HG02610 (cell line): ENCODE data around the gene MAP2K5.
"Not testable (repeated sequence)": the region's sequence is repeated elsewhere in the genome, so short reads cannot be mapped to it uniquely, and the experiment has no call there.

Experiments
- ATAC-seq: cut with Tn5 transposase; IDR thresholded peaks from one replicate; pipeline ENCODE4 v1.9.1; 2021; ENCODE audit warnings: mild to moderate bottlenecking, moderate library complexity; ENCODE audit not compliant: unreplicated experiment

Gene MAP2K5

DNA sequence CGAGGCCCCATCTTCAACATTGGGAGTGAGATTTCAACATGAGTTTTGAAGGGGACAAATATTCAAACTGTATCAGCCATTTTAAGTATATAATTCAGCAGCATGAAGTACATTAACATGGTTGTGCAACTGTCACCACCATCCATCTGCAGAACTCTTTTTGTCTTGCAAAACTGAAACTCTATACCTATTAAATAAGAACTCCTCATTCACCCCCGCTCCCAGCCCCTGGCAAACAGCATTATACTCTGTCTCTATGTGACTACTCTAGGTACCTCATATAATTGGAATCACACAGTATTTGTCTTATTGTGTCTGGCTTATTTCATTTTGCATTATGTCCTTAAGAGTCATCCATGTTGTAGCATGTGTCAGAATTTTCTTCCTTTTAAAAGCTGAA lies 110.1 kb downstream of the MAP2K5 start:
- ATAC-seq: no peak

DNA sequence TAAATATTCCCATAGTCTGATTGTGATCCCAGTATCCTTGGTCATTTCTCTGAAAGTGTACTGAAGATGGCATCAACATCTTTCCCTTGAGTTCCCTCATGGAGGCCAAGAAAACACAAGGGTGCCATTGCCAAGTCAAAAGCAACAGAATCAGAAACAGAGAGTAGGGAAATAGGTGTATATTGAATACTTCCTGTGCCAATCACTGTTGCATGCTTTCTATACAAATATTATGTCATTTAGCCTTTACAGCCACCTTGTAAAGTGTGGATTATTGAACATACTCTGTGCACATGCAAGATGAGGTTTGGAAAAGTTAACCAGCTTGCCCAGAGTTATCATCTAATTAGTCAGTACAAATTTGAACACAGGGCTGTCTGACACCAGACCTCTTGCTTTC lies 117.9 kb downstream of the MAP2K5 start:
- no peak for ATAC-seq

DNA sequence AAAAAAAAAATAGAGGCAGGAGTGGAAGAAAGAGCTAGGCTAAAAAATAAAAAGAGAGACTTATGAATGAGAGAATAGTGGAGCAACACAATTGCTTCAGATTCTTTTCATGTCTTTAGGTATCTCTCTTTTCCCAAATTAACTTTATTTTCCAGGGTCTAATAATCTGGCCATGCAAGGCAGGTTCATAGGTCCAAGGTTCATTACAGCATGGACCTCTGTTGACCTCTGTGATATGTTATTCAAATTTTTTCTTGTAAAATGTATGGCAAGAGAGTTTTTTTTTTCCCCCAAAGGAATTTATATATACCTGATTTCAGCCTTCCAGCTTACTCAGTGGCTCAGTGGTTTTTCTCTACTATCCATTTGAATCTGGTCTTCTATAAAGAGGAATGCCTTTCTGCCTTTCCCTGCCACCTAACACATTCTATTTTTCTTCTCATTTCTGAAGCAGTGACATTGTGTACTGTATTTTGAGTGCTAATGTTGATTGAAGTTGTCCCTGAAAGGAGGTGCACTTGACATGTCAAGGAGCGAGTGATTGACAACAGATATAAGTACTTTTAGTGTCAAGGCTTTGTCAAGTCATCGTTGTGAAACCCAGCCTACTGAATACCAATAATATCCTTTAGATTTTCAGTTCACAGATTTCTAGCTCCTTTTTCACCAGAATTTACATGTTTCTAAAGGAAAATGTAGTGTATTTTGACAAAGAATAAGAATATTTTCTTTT lies 118.5 kb downstream of the MAP2K5 start:
- no peak for ATAC-seq

DNA sequence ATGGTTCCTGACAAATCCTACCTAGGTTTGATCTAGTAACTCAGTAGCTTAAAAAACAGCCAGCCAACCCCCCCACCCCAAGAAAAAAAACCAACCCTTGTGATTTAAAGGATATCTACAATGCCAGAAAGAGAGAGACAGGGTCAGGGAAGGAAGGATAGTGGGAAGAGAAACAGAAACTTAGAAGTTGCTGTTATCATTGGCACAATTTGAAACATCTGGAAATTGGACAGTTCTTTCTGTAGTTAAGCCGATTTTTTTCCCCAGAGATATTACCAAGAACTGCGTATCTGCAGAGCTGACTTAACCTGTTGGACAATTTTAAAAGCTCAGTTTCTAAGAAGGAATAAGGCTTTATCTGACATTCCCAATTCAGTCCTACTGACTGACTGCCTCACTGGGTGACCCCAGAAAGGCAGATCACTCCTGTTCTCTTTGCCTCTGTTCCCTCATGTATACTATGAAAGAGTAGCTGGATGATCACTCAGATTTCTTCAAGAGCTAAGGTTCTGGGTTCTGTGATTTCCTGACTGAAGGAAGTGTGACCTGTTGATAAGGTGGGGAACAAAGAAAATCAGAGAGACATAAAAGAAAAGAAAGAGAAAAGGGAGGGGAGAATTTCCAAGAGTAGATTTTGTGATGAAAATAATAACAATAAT lies 128.3 kb downstream of the MAP2K5 start:
- no peak for ATAC-seq

DNA sequence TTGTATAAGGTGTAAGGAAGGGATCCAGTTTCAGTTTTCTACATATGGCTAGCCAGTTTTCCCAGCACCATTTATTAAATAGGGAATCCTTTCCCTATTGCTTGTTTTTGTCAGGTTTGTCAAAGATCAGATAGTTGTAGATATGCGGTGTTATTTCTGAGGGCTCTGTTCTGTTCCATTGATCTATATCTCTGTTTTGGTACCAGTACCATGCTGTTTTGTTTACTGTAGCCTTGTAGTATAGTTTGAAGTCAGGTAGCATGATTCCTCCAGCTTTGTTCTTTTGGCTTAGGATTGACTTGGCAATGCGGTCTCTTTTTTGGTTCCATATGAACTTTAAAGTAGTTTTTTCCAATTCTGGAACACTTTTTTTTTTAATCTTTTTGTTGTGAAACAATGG lies 130.3 kb downstream of the MAP2K5 start:
- ATAC-seq: not testable (repeated sequence)

DNA sequence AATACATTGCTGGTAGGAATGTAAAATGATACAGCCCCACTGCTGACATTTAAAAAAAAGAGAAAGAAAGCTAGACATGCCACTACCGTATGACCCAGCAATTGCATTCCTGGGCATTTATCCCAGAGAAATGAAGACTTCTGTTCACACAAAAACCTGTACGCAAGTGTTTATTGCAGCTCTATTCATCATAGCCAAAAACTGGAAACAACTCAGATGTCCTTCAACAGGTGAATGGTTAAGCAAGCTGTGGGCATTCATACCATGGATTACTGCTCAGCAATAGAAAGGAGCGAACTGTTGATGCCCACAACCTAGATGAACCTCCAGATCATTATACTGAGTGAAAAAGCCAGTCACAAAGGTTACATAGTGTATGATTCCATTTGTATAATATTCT lies 132.5 kb downstream of the MAP2K5 start:
- no peak for ATAC-seq

DNA sequence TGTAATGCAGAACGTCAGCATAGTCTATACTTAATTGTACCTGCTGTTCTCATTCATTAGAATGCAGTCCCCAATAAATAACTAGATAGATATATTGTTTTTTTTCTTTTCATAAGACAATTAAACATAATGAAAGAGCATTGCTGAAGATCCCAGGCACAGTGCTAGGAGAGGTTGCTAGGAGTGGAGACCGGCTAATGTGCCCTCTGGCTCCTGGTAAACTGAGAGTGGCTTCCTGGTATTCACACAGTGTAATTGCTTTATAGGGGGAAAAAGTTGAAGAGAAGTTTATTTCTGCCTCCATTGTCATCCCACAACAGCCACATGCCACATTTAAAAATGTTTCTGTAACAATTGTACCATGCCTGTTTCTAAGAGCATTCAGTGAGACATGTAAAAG lies 135.6 kb downstream of the MAP2K5 start:
- no peak for ATAC-seq

DNA sequence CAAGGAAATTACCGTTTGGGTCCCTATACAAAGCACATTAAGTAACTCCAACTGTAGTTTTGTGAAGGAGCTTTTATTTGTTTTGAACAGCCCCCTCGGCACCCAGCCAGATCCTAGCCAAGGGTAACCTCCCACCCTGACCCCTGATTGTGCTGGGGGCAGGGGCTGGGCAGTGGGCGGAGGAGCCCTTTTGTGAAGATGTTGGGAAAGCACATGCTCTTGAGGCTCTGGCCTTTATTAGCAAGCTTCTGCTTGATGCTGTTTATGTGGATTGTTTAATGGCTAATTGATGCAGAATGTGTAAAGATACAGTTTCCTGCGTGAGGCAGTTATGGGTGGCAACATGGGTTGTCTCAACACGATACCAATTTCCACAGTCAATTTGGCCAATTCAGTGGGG lies 136.5 kb downstream of the MAP2K5 start:
- ATAC-seq: no peak

DNA sequence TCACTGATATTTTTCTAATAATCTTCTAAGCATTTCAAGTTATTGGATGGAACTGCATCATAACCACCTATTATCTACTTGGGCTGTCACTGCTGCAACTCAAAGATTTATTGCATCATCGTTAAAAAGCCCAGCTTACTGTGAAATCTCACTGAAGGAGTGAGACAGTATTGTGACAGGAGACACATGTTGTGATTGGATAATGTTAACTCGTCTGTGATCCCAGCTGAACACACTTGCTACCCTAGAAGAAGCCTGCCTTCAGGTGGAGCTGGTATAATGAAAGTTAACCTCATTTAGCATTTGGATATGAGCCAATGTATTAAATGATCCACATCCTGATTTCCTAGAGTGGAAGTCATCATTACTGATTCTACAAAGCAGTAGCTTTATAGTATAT lies 138.1 kb downstream of the MAP2K5 start:
- ATAC-seq: no peak

DNA sequence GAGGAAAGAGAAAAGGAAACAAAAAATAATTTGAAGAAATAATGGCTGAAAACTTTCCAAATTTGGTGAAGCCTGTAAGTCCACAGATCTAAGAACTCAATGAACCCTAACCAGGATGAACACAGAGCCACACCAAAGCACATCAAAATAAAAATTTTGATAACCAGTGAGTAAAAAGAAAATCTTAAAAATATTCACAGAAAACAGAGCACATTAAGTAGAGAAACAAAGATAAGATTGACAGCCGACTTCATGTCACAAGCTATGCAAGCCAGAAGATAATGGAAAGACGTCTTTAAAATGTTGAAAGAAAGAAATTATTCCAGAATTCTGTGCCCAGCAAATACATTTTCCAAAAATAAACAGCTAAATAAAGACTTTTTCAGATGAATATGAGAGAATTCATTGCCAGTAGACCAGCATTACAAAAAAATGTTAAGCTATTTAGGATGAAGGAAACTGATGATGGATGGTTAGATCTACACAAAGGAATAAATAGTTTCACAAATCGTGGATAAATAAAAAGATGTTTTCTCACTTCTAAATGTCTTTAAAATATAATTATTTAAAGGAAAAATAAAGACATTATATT lies 142.6 kb downstream of the MAP2K5 start:
- no peak for ATAC-seq

DNA sequence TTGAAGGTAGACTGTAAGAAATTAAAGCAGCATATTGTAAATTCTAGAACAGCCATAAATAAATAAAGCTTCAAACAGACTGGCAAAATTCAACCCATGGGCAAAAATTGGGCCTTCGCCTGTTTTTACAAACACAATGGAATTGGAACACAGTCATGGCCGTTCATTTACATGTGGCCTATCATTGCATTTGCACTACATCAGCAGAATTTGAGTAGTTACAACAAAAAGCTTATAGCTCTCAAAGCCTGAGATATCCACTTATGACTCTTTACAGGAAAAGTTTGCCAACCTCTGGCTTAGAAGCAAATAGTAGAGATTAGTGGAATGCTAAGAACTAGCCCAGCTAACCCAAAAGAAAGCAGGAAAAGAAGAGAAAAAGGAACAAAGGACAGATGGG lies 143.2 kb downstream of the MAP2K5 start:
- no peak for ATAC-seq

DNA sequence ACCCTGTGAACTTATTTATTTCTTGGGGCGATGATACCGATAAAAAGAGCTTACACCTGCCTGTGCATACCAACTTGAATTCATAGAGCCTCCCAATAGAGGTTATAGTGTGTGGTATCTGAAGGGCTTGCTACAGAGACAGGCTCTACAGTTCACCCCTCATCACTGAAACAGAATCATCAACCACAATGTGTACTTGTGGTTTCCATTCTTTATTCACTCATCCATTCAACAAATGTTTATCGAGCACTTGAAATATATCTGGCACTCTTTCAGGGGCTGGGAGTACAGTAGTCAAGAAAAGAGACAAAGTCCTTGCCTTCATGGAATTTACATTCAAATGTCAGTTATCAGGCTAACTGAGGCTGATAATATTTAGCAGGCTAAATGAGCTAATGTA lies 148.4 kb downstream of the MAP2K5 start:
- ATAC-seq: no peak

DNA sequence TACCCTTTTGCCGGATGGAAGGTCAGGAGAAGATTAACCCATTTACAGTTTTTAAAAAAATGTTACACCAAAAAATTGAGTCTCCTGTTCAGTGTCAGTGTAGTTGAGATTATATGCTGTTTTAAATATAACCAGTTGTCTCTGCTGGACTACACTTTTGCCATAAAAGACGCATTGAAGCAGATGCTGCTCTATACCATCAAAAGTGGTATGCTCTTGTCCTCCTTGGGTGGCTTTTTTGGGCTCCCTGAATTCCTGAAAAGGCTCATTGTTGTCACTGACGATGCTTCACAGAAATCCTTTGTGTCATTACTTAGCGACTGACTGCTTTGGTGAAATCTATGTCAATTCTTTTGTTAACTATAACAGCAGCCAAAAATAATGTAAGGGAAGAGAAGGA lies 148.9 kb downstream of the MAP2K5 start:
- no peak for ATAC-seq

DNA sequence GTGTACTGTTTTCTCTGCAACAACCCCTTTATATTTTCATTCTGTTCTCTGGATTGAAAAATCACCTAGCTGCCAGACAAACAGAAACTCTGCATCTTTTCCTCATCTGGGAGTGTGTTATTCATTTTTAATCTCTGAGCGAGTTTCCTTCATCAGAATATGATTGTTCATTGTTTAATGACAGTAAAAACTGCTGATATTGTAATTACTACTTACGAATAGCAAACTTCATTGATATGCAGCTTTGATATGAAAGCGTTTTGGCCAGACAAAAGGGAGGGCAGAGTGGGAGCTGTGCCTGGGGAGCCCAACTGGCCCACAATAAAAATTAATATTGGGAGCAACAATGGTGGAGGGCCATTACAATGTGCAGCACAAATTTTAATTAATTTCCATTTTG lies 150.1 kb downstream of the MAP2K5 start:
- ATAC-seq: no peak

DNA sequence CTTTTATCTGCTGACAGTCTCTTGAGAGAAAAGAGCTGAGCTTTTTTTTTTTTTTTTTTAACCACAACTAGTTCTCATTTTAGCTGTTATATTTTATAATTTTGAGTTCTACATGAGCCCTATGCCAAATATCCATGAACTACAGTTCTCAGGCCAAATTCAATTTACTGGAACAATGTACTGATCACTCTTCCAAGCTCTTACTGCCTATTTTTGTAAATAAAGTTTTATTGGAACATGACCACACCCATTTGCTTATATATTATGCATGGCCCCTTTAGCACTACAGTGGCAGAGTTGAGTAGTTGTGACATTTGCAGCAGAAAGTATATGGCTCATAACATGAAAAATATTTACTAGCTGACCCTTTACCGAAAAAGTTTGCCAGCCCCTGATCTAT lies 153.6 kb downstream of the MAP2K5 start:
- ATAC-seq: no peak

DNA sequence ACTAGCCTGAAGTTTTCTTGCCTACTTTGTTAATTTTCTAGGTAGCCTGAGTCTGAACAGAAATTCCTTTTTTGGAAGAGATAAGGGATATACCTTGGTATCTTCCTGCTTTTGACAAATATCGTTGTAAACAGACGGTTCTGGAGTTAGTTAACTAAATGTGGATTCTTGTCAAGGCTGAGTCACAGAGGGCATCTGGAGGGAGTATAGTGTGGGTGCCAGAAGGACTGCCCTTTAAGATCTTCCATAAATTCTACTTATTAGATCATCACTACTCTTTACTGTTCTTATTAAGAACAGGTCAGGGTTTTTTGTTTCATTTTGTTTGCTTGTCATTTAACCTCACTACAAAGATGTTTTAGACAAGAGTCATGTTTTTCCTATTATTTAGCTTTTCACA lies 157.5 kb downstream of the MAP2K5 start:
- no peak for ATAC-seq

DNA sequence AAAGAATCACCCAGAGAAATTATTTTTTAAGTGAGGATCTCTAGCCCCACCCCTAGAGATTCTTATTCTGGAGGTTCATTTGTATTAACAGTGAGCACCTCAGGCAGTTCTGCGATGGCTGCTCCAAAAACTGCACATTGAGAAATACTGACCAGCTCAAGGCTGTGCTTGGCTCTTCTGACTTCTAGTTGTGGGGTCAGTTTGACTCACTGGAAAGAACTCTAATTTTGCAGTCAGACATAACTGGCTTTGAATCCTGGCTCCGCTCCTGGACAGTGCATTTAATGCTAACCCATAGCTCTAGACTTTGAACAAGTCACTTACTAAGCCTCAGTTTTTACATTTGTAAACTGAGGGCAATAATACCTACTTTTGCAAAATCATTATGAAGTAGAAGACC lies 159.2 kb downstream of the MAP2K5 start:
- no peak for ATAC-seq

DNA sequence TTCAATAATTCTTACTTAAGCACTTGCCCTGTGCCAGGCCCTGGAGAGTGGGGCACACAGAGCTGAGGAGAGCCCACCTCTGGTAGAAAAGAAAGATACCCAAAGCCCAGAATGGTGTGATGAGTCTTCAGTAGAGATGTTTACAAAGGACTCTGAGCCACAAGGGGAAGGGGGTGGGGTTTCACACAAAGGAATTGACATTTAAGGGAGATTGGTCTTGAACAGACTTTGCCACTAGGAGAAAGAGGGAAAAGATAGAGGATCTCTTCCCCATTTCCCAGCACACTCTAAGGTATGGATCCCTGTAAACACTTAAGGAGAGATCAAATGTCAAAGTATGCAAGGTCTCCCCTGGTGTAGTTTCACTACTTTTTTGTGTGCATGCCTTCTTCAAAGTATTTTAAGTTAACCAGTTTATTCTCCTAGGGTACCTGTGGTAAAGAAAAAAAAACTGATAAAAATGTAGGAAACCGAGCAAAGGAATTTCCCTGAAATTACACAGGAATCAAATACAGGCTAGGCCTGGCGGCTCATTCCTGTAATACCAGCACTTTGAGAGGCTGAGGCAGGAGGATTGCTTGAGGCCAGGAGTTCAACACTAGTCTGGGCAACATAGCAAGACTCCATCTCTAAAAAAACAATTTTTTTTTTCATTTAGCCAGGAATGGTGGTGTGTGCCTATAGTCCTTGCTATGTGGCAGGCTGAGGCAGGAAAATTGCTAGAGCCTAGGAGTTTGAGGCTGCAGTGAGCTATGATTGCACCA lies 165.2 kb downstream of the MAP2K5 start:
- ATAC-seq: no peak

DNA sequence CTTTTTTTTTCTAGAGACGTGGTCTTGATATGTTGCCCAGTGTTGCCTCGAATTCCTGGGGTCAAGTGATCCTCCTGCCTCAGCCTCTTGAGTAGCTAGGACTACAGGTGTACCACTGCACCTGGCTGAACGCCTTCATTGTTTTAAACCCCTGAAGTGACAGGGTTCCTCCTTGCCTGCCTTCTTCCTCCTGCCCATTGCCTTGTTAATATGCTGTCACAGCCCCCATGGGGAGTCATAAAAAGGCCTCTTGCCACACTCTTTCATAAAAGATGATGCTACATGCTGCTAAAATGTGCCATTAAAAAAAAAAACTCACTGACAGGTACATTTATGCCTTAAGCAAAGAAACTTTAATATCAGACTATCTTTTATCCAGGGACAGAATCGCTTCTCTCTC lies 166.0 kb downstream of the MAP2K5 start:
- ATAC-seq: no peak

DNA sequence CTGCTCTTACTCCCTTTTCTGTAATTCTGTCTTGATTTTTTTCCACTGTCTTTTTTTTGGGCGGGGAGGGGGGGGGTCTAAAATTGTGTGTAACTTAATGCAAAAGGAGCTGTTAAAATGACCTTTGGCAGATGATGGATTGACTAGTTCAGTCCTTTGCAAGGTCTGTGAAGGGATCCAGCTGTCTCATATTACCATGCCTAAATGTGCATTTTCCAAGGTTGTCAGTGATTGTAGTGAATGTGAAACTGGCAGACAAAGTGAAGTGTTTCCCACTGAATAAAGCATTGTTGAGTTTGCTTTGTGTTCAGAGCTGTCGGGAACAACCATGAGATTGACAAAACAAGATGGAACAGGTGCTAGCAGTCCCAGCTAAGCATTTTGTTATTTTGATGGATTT lies 172.7 kb downstream of the MAP2K5 start:
- ATAC-seq: no peak

DNA sequence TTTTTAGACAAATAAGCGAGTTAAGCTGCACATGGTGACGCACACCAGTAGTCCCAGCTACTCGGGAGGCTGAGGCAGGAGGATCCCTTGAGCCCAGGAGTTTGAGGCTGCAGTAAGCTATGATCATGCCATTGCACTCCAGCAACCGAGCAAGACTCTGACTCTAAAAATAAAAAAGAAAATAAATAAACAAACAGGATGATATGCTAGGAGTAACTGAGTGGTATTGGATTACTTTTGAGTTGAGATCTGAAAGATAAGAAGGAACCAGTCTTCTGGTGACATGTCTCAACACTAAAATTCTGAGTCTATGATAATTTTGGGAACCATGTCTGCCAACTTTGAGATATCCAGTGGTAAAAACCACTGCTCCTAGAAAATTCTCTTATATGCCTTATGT lies 173.7 kb downstream of the MAP2K5 start:
- no peak for ATAC-seq

DNA sequence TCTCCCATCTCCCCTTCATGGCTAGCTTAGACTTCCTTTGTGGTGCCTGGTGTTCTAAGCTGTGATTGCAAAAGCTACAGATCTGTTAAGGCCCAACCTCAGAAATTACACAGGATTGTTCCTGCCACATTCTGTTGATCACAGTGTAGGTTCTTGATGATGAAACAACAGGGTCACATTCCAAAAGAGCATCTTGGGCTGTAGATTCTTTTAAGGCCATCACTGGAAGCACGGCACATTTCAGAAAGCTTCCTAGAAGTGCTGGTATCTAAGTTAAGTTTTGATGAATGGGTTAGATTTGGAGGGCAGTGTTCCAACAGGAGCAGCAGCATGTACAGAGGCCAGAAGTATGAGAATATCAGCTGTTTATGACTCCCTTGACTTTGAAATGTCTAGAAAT lies 175.3 kb downstream of the MAP2K5 start:
- ATAC-seq: no peak
